ENCODE data around the gene RXFP2.

RXFP2 gene

DNA sequence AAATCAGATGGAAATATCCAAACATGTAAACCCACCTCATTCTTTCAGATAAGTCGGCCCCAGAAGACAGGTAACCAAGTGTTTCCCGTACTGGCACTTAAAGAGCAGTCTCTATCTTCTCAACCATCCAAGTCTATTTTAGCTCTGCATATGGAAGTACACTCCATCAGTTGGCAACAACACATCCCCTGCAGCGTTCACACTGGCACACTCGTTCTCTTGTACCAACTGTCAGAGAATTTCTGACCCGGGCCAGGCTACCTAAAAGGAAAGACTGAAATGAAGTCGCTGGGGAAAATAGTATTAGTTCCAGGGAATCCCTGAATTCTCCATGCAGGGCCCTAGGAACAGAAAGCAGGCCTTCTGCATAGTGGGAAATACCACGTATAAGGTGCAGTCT is 109.3 kb downstream of the RXFP2 start:
- Histone ChIP-seq H3K27me3 (ENCODE audit: insufficient read depth, low read length, poor library complexity, severe bottlenecking) (peaks cover 7% of the 10 kb centered on the region), H3F3A (ENCODE audit: low read depth) (no peaks in the 10 kb centered on the region), H3K9ac (ENCODE audit: low read depth, low read length, poor library complexity, severe bottlenecking) (no peak overlapping the region), H3K79me2 (ENCODE audit: insufficient read depth, low read length) (peaks cover 5% of the 10 kb centered on the region; the same call in 1 of the 2 replicates), H3K4me3 (ENCODE audit: low read length, poor library complexity, severe bottlenecking) (no peak overlapping the region), H3K36me3 (ENCODE audit: insufficient read depth, low read length) (no peaks in the 10 kb centered on the region), H3K4me2 (ENCODE audit: low read depth, low read length, poor library complexity, severe bottlenecking) (no peak overlapping the region), H3K9me3 (ENCODE audit: insufficient read depth, low read depth, low read length) (no peaks in the 10 kb centered on the region), H3K4me1 (ENCODE audit: insufficient read depth, low read length, poor library complexity, severe bottlenecking) (peaks cover 13% of the 10 kb centered on the region), H4K20me1 (ENCODE audit: insufficient read depth, low read length, poor library complexity, severe bottlenecking) (no peaks in the 10 kb centered on the region), H2AFZ (ENCODE audit: low read length) (no peak overlapping the region), H3K9me2 (replicated peaks; ENCODE audit: low read depth, low read length) (no peaks in the 10 kb centered on the region)
- no peak for TF ChIP-seq EZH2phosphoT487 (IDR thresholded peaks at IDR 0.05; ENCODE audit: borderline replicate concordance)
- TF ChIP-seq, protein P1, sequence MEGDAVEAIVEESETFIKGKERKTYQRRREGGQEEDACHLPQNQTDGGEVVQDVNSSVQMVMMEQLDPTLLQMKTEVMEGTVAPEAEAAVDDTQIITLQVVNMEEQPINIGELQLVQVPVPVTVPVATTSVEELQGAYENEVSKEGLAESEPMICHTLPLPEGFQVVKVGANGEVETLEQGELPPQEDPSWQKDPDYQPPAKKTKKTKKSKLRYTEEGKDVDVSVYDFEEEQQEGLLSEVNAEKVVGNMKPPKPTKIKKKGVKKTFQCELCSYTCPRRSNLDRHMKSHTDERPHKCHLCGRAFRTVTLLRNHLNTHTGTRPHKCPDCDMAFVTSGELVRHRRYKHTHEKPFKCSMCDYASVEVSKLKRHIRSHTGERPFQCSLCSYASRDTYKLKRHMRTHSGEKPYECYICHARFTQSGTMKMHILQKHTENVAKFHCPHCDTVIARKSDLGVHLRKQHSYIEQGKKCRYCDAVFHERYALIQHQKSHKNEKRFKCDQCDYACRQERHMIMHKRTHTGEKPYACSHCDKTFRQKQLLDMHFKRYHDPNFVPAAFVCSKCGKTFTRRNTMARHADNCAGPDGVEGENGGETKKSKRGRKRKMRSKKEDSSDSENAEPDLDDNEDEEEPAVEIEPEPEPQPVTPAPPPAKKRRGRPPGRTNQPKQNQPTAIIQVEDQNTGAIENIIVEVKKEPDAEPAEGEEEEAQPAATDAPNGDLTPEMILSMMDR (conservative IDR thresholded peaks at IDR 0.05; ENCODE audit: low read length) = no peak

DNA sequence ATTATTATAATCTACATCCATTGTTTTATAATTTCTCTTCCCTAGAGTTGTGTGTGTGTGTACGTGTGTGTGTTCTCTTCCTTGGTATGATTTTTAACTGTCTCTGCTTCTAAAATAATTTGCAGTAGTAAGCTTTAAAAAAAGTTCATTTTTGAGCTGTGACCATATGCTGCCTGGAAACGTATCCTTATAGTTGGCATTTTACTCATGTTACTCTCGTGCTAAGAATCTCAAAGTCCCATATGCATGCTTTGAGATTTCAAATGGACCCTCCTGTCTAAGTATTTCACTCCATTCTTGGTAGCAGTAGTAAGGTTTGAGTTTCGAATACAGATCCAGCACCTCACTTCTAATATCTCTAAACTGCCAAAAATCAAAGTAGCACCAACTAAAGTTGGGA is 109.9 kb downstream of the RXFP2 start:
- Histone ChIP-seq H3K9me2 (replicated peaks; ENCODE audit: low read depth, low read length) (no peaks in the 10 kb centered on the region), H3K9me3 (ENCODE audit: insufficient read depth, low read depth, low read length) (no peaks in the 10 kb centered on the region), H3K9ac (ENCODE audit: low read depth, low read length, poor library complexity, severe bottlenecking) (no peak overlapping the region), H3K36me3 (ENCODE audit: insufficient read depth, low read length) (no peaks in the 10 kb centered on the region), H4K20me1 (ENCODE audit: insufficient read depth, low read length, poor library complexity, severe bottlenecking) (no peaks in the 10 kb centered on the region), H2AFZ (ENCODE audit: low read length) (no peak overlapping the region), H3F3A (ENCODE audit: low read depth) (no peaks in the 10 kb centered on the region), H3K27me3 (ENCODE audit: insufficient read depth, low read length, poor library complexity, severe bottlenecking) (peaks cover 3% of the 10 kb centered on the region), H3K4me1 (ENCODE audit: insufficient read depth, low read length, poor library complexity, severe bottlenecking) (peaks cover 13% of the 10 kb centered on the region), H3K4me3 (ENCODE audit: low read length, poor library complexity, severe bottlenecking) (no peak overlapping the region), H3K79me2 (ENCODE audit: insufficient read depth, low read length) (peaks cover 5% of the 10 kb centered on the region; the same call in 1 of the 2 replicates), H3K4me2 (ENCODE audit: low read depth, low read length, poor library complexity, severe bottlenecking) (no peak overlapping the region)
- no peak for TF ChIP-seq EZH2phosphoT487 (IDR thresholded peaks at IDR 0.05; ENCODE audit: borderline replicate concordance)
- TF ChIP-seq, protein P1 (conservative IDR thresholded peaks at IDR 0.05; ENCODE audit: low read length) = no peak

DNA sequence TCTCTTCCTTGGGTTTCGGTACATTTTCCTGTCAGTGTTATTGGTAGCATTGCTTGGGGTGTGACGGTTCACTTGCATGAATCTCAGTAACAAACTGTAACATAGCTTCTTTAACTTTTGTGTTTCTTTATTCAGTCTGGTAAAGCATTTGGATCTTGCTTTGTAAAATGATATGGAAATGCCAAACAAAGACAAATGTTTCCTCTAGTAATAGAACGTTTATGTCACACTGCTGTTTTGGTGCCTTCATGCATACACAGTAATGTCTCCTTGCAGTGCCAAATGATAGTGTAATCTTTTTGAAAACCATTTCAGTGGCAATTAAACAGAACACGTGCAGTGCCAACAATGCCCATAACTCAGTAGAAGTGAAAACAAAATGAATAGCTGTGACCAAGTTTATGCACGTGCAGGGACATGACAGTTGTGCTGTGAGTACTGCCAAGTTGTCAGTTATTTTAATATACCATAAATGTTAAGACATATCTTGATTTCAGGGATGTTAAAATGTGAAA is 110.8 kb downstream of the RXFP2 start:
- Histone ChIP-seq H3K4me1 (ENCODE audit: insufficient read depth, low read length, poor library complexity, severe bottlenecking) (peaks cover 13% of the 10 kb centered on the region), H3K36me3 (ENCODE audit: insufficient read depth, low read length) (no peaks in the 10 kb centered on the region), H2AFZ (ENCODE audit: low read length) (no peak overlapping the region), H3K4me2 (ENCODE audit: low read depth, low read length, poor library complexity, severe bottlenecking) (no peak overlapping the region), H3K9me2 (replicated peaks; ENCODE audit: low read depth, low read length) (no peaks in the 10 kb centered on the region), H4K20me1 (ENCODE audit: insufficient read depth, low read length, poor library complexity, severe bottlenecking) (no peaks in the 10 kb centered on the region), H3K9me3 (ENCODE audit: insufficient read depth, low read depth, low read length) (no peaks in the 10 kb centered on the region), H3K9ac (ENCODE audit: low read depth, low read length, poor library complexity, severe bottlenecking) (no peak overlapping the region), H3F3A (ENCODE audit: low read depth) (no peaks in the 10 kb centered on the region), H3K4me3 (ENCODE audit: low read length, poor library complexity, severe bottlenecking) (no peak overlapping the region), H3K27me3 (ENCODE audit: insufficient read depth, low read length, poor library complexity, severe bottlenecking) (no peaks in the 10 kb centered on the region), H3K79me2 (ENCODE audit: insufficient read depth, low read length) (peaks cover 5% of the 10 kb centered on the region; the same call in 1 of the 2 replicates)
- TF ChIP-seq EZH2phosphoT487 (IDR thresholded peaks at IDR 0.05; ENCODE audit: borderline replicate concordance) = no peak
- TF ChIP-seq, protein P1 (conservative IDR thresholded peaks at IDR 0.05; ENCODE audit: low read length) = no peak

Data from Loucy (cell line).